ENCODE measurements around the gene TNFRSF6B. TPM values are rescaled to one million over a fixed set of nuclear protein-coding genes. Genes with fewer than 3 reads are reported as not detected.

TNFRSF6B gene
- total RNA-seq, 2 experiments from 2014 or later, result 1.0 to 6.6 TPM

DNA sequence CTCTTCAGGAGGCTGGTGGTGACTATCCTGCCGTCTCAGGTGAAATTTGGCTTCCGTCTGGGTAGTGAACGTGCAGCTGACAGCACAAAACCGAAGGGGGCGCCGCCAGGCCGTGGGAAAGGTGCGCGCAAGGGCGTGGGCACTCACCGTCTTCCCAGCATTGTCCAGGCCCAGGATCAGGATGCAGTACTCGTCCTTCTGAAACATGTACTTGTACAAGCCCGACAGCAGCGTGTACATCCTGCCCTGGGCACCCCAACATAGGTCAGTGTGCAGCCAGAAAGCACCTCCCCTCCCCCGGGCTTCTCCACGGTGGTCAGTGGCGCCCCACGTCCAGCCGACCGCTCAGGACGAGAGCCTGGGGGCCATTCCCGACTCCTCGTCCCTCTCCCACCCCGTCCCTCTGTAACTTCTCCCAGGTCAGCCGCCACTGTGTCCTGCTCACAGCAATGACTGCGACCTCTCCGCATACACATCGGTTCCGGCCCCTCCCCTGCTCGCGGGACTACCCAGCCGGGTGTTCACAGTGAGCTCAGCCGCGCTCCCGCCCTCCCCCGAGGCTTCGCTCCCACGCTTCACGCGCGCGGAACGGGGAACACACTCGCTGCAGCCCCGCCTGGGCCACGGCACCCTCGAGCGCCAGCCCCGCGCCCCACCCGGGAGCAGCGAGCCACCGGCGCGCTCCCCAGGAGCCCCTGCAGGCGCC is 10.6 kb downstream of the TNFRSF6B start:
- Histone ChIP-seq H3K4me1 (ENCODE audit: insufficient read depth, low read length, poor library complexity, severe bottlenecking) (peaks cover 31% of the 10 kb centered on the region), H3K27ac (ENCODE audit: low read depth, low read length, poor library complexity, severe bottlenecking) (peak overlapping the region; percentile 71), H3K9me3 (ENCODE audit: low read length) (peaks cover 5% of the 10 kb centered on the region), H3K4me3 (ENCODE audit: low read depth, low read length, poor library complexity, severe bottlenecking) (peak overlapping the region; percentile 97), H3K4me2 (ENCODE audit: low read length) (peak overlapping the region; percentile 79), H3K79me2 (ENCODE audit: insufficient read depth, low read depth, low read length) (peaks cover 61% of the 10 kb centered on the region), H3K36me3 (ENCODE audit: insufficient read depth, low read length) (peaks cover 71% of the 10 kb centered on the region), H2AFZ (ENCODE audit: low read length) (peak overlapping the region; percentile 39; the same call in 1 of the 2 replicates), H3K9me2 (ENCODE audit: insufficient read depth, low read length) (no peaks in the 10 kb centered on the region), H4K20me1 (ENCODE audit: insufficient read depth, low read length) (peaks cover 8% of the 10 kb centered on the region; the same call in 1 of the 2 replicates)
- DNase-seq (ENCODE audit: low spot score), result peak; percentile 74
- CTCF ChIA-PET (ENCODE audit: unreplicated experiment), result interaction anchor here (0.5 to 1.2 kb wide), 5 partner anchors 19 to 169 kb away, joined by 3 to 5 read pairs (median 3); partner anchors contain the start of gene LIME1
- no TSS peak for BruUV-seq (replicated peaks)
- POLR2A ChIA-PET, result interaction anchor here (0.6 to 2.2 kb wide), 3 partner anchors 30 to 66 kb away, joined by 3 to 13 read pairs (median 5); partner anchors contain the start of gene LIME1
- intact Hi-C loops (cut with micrococcal nuclease; ENCODE audit: unreplicated experiment), result loop anchor here (1.0 to 5.0 kb wide), 5 partner anchors 21 to 157 kb away; partner anchors contain the start of gene LIME1
- TF ChIP-seq EZH2phosphoT487 (IDR thresholded peaks at IDR 0.05; ENCODE audit: borderline replicate concordance, low read depth, low read length) (no peak), CTCF (conservative IDR thresholded peaks at IDR 0.05; ENCODE audit: low read length) (peak; percentile 90)

- peaks cover 31% of the 10 kb centered on the region for H3K4me1 ChIP-seq (ENCODE audit: insufficient read depth, low read length, poor library complexity, severe bottlenecking)
- DNase-seq (ENCODE audit: low spot score), result peak; percentile 90
- no peaks in the 10 kb centered on the region for H3K9me2 ChIP-seq (ENCODE audit: insufficient read depth, low read length)
- CTCF ChIA-PET (ENCODE audit: unreplicated experiment), result interaction anchor here (0.5 to 1.2 kb wide), 3 partner anchors 19 to 81 kb away, joined by 3 read pairs; no protein-coding TSS in a partner anchor
- H3K4me2 ChIP-seq (ENCODE audit: low read length), result peak within 1 kb of the TSS; percentile 79
- H3K36me3 ChIP-seq (ENCODE audit: insufficient read depth, low read length), result peaks cover 78% of the 10 kb centered on the region
- peak within 1 kb of the TSS; percentile 39; the same call in 1 of the 2 replicates for H2AFZ ChIP-seq (ENCODE audit: low read length)
- H4K20me1 ChIP-seq (ENCODE audit: insufficient read depth, low read length), result peaks cover 8% of the 10 kb centered on the region; the same call in 1 of the 2 replicates
- no TSS peak for BruUV-seq (replicated peaks)
- peaks cover 69% of the 10 kb centered on the region for H3K79me2 ChIP-seq (ENCODE audit: insufficient read depth, low read depth, low read length)
- peak within 1 kb of the TSS; percentile 71 for H3K27ac ChIP-seq (ENCODE audit: low read depth, low read length, poor library complexity, severe bottlenecking)
- H3K4me3 ChIP-seq (ENCODE audit: low read depth, low read length, poor library complexity, severe bottlenecking), result peak within 1 kb of the TSS; percentile 97
- no peak for TF ChIP-seq CTCF (conservative IDR thresholded peaks at IDR 0.05; ENCODE audit: low read length)
- no peak for TF ChIP-seq EZH2phosphoT487 (IDR thresholded peaks at IDR 0.05; ENCODE audit: borderline replicate concordance, low read depth, low read length)
- H3K9me3 ChIP-seq (ENCODE audit: low read length), result peaks cover 10% of the 10 kb centered on the region
- POLR2A ChIA-PET, result interaction anchor here (0.6 to 2.2 kb wide), 3 partner anchors 29 to 67 kb away, joined by 3 to 13 read pairs (median 5); partner anchors contain the start of gene LIME1
- intact Hi-C loops (cut with micrococcal nuclease; ENCODE audit: unreplicated experiment), result loop anchor here (1.0 to 5.0 kb wide), 5 partner anchors 21 to 157 kb away; partner anchors contain the start of gene LIME1
Measured at GRCh38 chr20:63707558-63708300, 11.3 kb downstream of the TNFRSF6B start, which contains the start of the genes ARFRP1 and ZGPAT. ARFRP1 (minus strand) TSS chr20:63707976; CDS start chr20:63707091, 885 bp downstream. ZGPAT (plus strand) TSS chr20:63708039; CDS start chr20:63708581, 542 bp downstream.

All from OCI-LY7 (cell line).